CD4-positive, CD25-positive, alpha-beta regulatory T cell (primary cell): ENCODE measurements around the gene RNF213. TPM values are rescaled to one million over a fixed set of nuclear protein-coding genes. Genes with fewer than 3 reads are reported as not detected.

ENCODE experiments used
- ATAC-seq, 2 donors: fragments of 150-1000 bp; cut with Tn5 transposase; one replicate each; pipeline ENCODE4 v1.10.0; 2021; ENCODE audit warnings: low read depth in 2 of 2, moderate number of reproducible peaks in 2 of 2, moderate library complexity in 1 of 2
- DNase-seq, 3 donors: peaks; one replicate each; pipeline versions ENCODE4 v3.0.0 to v3.0.0-alpha.2; 2012 to 2022; ENCODE audit warnings: mixed read lengths in 1 of 3
- H3K27ac ChIP-seq: one replicate; pipeline ENCODE4 v1.7.0; 2013; ENCODE audit warnings: mild to moderate bottlenecking, low read length; ENCODE audit not compliant: insufficient read depth, poor library complexity, severe bottlenecking
- H3K27me3 ChIP-seq: one replicate; pipeline ENCODE4 v1.7.0; 2013; ENCODE audit warnings: low read length; ENCODE audit not compliant: control insufficient read depth, insufficient read depth
- H3K36me3 ChIP-seq: one replicate; pipeline ENCODE4 v1.7.0; 2013; ENCODE audit warnings: mild to moderate bottlenecking, low read length, moderate library complexity; ENCODE audit not compliant: control insufficient read depth, insufficient read depth
- H3K4me1 ChIP-seq: 2 replicates; pipeline ENCODE4 v1.7.0; 2013; ENCODE audit warnings: mild to moderate bottlenecking, low read length; ENCODE audit not compliant: insufficient read depth, control insufficient read depth, poor library complexity, severe bottlenecking
- H3K4me3 ChIP-seq: one replicate; pipeline ENCODE4 v1.7.0; 2013; ENCODE audit warnings: low read depth, mild to moderate bottlenecking, low read length, moderate library complexity
- H3K9me3 ChIP-seq, 2 experiments: 1 replicate in 1 of 2; 2 replicates in 1 of 2; pipeline ENCODE4 v1.7.0; 2013; ENCODE audit warnings: low read length in 2 of 2, mild to moderate bottlenecking in 1 of 2, moderate library complexity in 1 of 2; ENCODE audit not compliant: control insufficient read depth in 2 of 2
- H3K27ac Mint-ChIP-seq, 3 donors: one replicate each; pipeline ENCODE4 v1.8.0; 2020 to 2022; ENCODE audit warnings: mild to moderate bottlenecking in 3 of 3, mixed read lengths in 3 of 3, moderate library complexity in 2 of 3
- H3K27me3 Mint-ChIP-seq: one replicate; pipeline ENCODE4 v1.8.0; 2022; ENCODE audit warnings: mild to moderate bottlenecking, mixed read lengths
- H3K36me3 Mint-ChIP-seq: one replicate; pipeline ENCODE4 v1.8.0; 2020; ENCODE audit warnings: mixed read lengths
- H3K4me1 Mint-ChIP-seq, 4 donors: one replicate each; pipeline ENCODE4 v1.8.0; 2020 to 2022; ENCODE audit warnings: mixed read lengths in 4 of 4, mild to moderate bottlenecking in 1 of 4
- H3K4me3 Mint-ChIP-seq, 4 donors: one replicate each; pipeline ENCODE4 v1.8.0; 2020 to 2022; ENCODE audit warnings: mild to moderate bottlenecking in 4 of 4, mixed read lengths in 4 of 4, moderate library complexity in 3 of 4
- H3K9me3 Mint-ChIP-seq, 7 donors: one replicate each; pipeline ENCODE4 v1.8.0; 2020 to 2022; ENCODE audit warnings: mixed read lengths in 7 of 7, mild to moderate bottlenecking in 3 of 7, moderate library complexity in 2 of 7
- polyA plus RNA-seq, 4 donors: library from polyadenylated mRNA; unstranded; fragments of 300-500 nt; fragmentation: Illumina TruSeq; gene quantifications; one replicate each; pipeline ENCODE4 v1.2.3, GENCODE V29; 2021
- total RNA-seq: library from RNA; stranded (reverse); gene quantifications from one replicate; pipeline ENCODE4 v1.2.3, GENCODE V29; 2022

RNF213 gene
- total and polyA plus RNA-seq, 5 donors from 2014 or later: 27.6 to 666 (median 32.4) TPM

DNA sequence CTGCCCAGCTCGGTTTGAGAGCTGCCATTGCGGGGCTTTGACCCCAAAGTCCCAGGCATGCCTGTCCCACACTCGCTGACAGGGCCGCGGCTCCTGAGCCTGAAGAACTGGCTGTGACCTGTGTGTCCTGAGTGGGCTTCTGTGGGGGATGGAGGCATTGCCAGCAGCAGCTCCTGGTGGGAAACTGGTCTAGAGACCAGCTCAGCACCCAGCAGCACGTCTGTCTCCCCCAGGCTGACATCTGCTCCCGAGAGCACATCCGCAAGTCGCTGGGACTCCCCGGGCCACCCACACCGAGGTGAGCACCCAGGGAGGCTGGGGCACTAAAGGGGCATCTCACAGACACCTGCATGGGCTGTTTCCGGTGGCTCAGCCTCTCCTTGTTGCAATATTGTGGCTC lies 167.7 kb downstream of the RNF213 start:
- no peaks in the 10 kb centered on the region for H3K27me3 Mint-ChIP-seq
- no peaks in the 10 kb centered on the region for H3K36me3 Mint-ChIP-seq
- no peak for ATAC-seq
- H3K9me3 ChIP-seq: no peaks in the 10 kb centered on the region
- DNase-seq: no peak
- no peaks in the 10 kb centered on the region for H3K9me3 Mint-ChIP-seq
- no peak overlapping the region for H3K27ac Mint-ChIP-seq
- no peaks in the 10 kb centered on the region for H3K27me3 ChIP-seq
- no peak overlapping the region for H3K27ac ChIP-seq
- H3K36me3 ChIP-seq: no peaks in the 10 kb centered on the region
- no peak overlapping the region for H3K4me3 ChIP-seq
- H3K4me3 Mint-ChIP-seq: no peak overlapping the region
- H3K4me1 Mint-ChIP-seq: peaks cover 0 to 6% (median under 1%) of the 10 kb centered on the region in 4 donors
- H3K4me1 ChIP-seq: peaks cover 14% of the 10 kb centered on the region

DNA sequence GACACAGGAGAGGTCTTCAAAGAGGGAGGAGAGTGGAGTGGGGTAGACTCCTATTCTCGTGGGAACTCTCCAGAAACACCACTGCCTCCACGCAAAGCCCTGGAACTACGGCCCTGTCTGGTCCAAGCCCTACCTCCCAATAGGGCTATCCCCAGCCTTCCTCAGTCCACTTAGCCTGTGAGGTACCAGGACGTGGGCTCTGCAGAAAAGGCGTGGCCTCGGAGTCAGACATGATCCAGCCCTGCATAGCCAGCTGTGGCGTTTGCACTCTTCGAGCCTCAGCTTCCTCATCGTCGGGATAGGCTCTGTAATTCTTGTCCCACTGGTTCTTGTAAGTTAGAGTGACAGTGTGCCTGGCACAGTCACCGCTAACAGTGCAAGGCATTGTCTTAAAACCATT lies 168.1 kb downstream of the RNF213 start:
- Mint-ChIP-seq H3K4me1 (peaks cover 0 to 6% (median under 1%) of the 10 kb centered on the region in 4 donors), H3K36me3 (no peaks in the 10 kb centered on the region), H3K27ac (no peak overlapping the region), H3K4me3 (no peak overlapping the region), H3K27me3 (no peaks in the 10 kb centered on the region), H3K9me3 (no peaks in the 10 kb centered on the region)
- no peak for ATAC-seq
- no peaks in the 10 kb centered on the region for H3K36me3 ChIP-seq
- H3K4me1 ChIP-seq: peaks cover 14% of the 10 kb centered on the region
- H3K4me3 ChIP-seq: no peak overlapping the region
- H3K27ac ChIP-seq: no peak overlapping the region
- no peaks in the 10 kb centered on the region for H3K9me3 ChIP-seq
- no peak for DNase-seq
- no peaks in the 10 kb centered on the region for H3K27me3 ChIP-seq

DNA sequence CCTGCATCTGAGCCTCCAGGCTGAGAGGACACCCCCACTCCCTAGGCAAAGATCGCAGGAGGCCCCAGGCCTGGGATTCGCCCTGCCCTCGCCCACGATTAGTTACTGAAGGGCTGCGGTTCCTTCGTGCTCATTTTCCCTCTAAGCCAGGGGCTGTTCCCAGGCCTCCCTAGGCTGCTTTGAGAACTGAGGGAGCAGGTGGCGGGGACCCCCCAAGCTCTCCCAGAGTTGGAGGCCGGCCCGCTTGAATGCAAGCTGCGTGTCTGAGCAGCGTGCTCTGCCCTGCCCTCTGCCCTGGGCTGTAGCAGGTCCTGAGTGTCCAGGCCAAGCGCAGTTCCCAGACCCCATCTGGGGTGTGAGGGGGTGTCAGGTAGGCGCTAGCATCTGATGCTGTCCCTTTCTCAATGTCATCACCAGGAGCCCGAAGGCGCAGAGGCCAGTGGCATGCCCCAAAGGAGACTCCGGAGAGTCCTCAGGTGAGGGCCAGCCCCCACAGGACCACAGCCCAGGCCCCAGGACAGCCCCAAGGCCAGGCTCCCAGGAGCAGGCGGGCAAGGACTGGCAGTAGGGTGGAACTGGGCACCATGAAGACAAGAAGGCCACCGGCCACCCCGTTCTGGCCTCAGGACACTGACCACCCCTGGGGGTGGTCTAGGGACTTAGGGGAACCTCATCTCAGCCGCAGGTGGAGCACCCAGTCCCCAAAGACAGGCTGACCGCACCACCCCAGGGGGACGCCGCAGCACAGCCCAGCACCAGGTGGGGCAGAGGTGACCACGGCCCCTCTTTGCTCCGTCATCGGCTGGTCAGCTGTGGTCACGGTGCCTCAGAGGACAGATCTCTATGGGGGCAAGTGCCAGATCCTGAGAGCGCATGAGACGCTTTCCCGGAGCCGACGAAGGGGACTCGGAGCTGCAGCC lies 169.0 kb downstream of the RNF213 start:
- no peaks in the 10 kb centered on the region for H3K27me3 Mint-ChIP-seq
- no peak overlapping the region for H3K4me3 Mint-ChIP-seq
- ATAC-seq: no peak
- Histone ChIP-seq H3K9me3 (no peaks in the 10 kb centered on the region), H3K4me3 (no peak overlapping the region), H3K36me3 (no peaks in the 10 kb centered on the region), H3K4me1 (peaks cover 8% of the 10 kb centered on the region), H3K27ac (no peak overlapping the region), H3K27me3 (no peaks in the 10 kb centered on the region)
- peaks cover 0 to 4% (median 0%) of the 10 kb centered on the region in 4 donors for H3K4me1 Mint-ChIP-seq
- no peaks in the 10 kb centered on the region for H3K36me3 Mint-ChIP-seq
- no peak overlapping the region for H3K27ac Mint-ChIP-seq
- no peaks in the 10 kb centered on the region for H3K9me3 Mint-ChIP-seq
- no peak for DNase-seq

GRCh38 chr17:80430446-80431245 lies 170.0 kb downstream of the RNF213 start:
- no peaks in the 10 kb centered on the region for H3K9me3 ChIP-seq
- H3K27ac ChIP-seq: no peak overlapping the region
- no peak for DNase-seq
- H3K36me3 ChIP-seq: no peaks in the 10 kb centered on the region
- H3K36me3 Mint-ChIP-seq: no peaks in the 10 kb centered on the region
- ATAC-seq: no peak
- peaks cover 0 to 4% (median 0%) of the 10 kb centered on the region in 4 donors for H3K4me1 Mint-ChIP-seq
- no peak overlapping the region for H3K27ac Mint-ChIP-seq
- H3K4me1 ChIP-seq: peaks cover 8% of the 10 kb centered on the region
- H3K4me3 Mint-ChIP-seq: no peak overlapping the region
- H3K27me3 ChIP-seq: no peaks in the 10 kb centered on the region
- H3K27me3 Mint-ChIP-seq: no peaks in the 10 kb centered on the region
- peaks cover 0 to 2% (median 0%) of the 10 kb centered on the region in 7 donors for H3K9me3 Mint-ChIP-seq
- no peak overlapping the region for H3K4me3 ChIP-seq

DNA sequence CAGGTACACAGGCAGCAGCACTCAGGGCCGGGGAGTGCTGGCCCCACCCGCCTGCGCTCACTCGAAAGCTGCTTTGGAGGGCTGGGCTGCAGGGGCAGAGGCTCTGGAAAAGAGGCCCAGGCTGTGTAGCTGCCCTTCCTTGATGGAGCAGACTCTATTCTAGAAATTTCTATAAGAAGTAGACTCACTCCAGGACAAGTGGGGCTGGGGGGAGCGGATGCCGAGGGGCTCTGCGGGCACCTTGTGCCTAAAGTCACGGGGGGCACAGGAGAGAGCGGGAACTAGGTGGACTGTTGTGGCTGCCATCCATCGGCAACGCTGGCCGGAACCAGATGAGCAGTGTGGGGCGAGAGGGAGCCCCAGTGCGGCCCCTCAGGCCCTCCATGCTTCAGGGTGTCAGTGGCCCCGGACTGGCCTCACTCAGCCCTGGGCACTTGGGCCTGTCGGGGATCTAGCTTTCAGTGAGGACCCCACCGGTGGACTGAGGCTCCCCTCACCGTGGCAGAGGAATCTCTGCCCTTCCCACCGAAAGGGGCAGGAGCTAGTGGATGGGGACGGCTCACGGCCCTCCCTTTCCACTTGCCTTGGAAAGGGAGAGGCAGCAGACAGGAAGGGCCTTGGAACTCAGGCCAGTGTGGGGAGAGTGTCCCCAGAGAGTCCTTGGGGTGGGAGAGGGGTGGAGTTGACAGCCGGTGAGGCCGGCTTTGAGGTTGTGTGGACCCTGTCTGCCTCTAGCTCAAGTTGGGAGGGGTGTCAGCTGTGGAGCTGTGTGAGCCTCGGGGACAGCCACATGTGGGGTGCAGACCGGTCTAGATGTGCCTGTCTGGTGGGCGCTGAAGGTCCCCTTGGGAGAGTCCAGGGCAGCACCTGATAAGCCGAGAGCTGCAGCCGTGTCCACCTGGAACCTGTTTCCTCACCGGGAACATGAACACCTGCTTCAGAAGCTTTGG lies 170.9 kb downstream of the RNF213 start:
- peaks cover 0 to 4% (median 0%) of the 10 kb centered on the region in 4 donors for H3K4me1 Mint-ChIP-seq
- H3K27ac Mint-ChIP-seq: peak overlapping the region in 1 of 3 donors; percentile 48
- H3K36me3 Mint-ChIP-seq: peaks cover 4% of the 10 kb centered on the region
- no peak overlapping the region for H3K4me3 Mint-ChIP-seq
- H3K27me3 ChIP-seq: no peaks in the 10 kb centered on the region
- no peak for ATAC-seq
- DNase-seq: no peak
- no peak overlapping the region for H3K4me3 ChIP-seq
- no peak overlapping the region for H3K27ac ChIP-seq
- H3K9me3 Mint-ChIP-seq: peaks cover 0 to 2% (median 0%) of the 10 kb centered on the region in 7 donors
- H3K27me3 Mint-ChIP-seq: no peaks in the 10 kb centered on the region
- no peaks in the 10 kb centered on the region for H3K36me3 ChIP-seq
- H3K9me3 ChIP-seq: no peaks in the 10 kb centered on the region
- H3K4me1 ChIP-seq: peaks cover 7% of the 10 kb centered on the region

- no peaks in the 10 kb centered on the region for H3K27me3 Mint-ChIP-seq
- peaks cover 0 to 2% (median 0%) of the 10 kb centered on the region in 7 donors for H3K9me3 Mint-ChIP-seq
- H3K27me3 ChIP-seq: no peaks in the 10 kb centered on the region
Observed at GRCh38 chr17:80432350-80432955, 171.8 kb downstream of the RNF213 start.

More at GRCh38 chr17:80432350-80432955, 171.8 kb downstream of the RNF213 start:
- H3K4me1 ChIP-seq: no peaks in the 10 kb centered on the region
- ATAC-seq (no peak), DNase-seq (no peak)
- no peaks in the 10 kb centered on the region for H3K36me3 ChIP-seq
- H3K27ac ChIP-seq: no peak overlapping the region
- H3K4me3 Mint-ChIP-seq: no peak overlapping the region
- H3K4me1 Mint-ChIP-seq: no peaks in the 10 kb centered on the region
- H3K4me3 ChIP-seq: no peak overlapping the region
- no peaks in the 10 kb centered on the region for H3K9me3 ChIP-seq
- H3K36me3 Mint-ChIP-seq: peaks cover 4% of the 10 kb centered on the region
- no peak overlapping the region for H3K27ac Mint-ChIP-seq
